ENCODE measurements around the gene FSTL4.

FSTL4 gene

GRCh38 chr5:133439859-133440258 lies 172.5 kb downstream of the FSTL4 start:
- no peaks in the 10 kb centered on the region for H3K36me3 Mint-ChIP-seq
- no peak overlapping the region for H3K27ac Mint-ChIP-seq
- H3K4me3 Mint-ChIP-seq, result no peak overlapping the region
- peaks cover 4% of the 10 kb centered on the region for H3K4me1 Mint-ChIP-seq
- no peaks in the 10 kb centered on the region for H3K9me3 Mint-ChIP-seq
- ATAC-seq, result no peak
- H3K27me3 Mint-ChIP-seq, result no peaks in the 10 kb centered on the region

- H3K4me3 Mint-ChIP-seq, result no peak overlapping the region
These were observed 173.9 kb downstream of the FSTL4 start for GRCh38 chr5:133438487-133438886.

GRCh38 chr5:133434336-133434735 lies 178.0 kb downstream of the FSTL4 start:
- no peak for ATAC-seq
- Mint-ChIP-seq H3K4me1 (peaks cover 5% of the 10 kb centered on the region), H3K27me3 (no peaks in the 10 kb centered on the region), H3K9me3 (no peaks in the 10 kb centered on the region), H3K27ac (no peak overlapping the region), H3K4me3 (no peak overlapping the region), H3K36me3 (no peaks in the 10 kb centered on the region)

More at GRCh38 chr5:133438487-133438886, 173.9 kb downstream of the FSTL4 start:
- no peak for ATAC-seq
- Mint-ChIP-seq H3K27me3 (no peaks in the 10 kb centered on the region), H3K27ac (no peak overlapping the region), H3K4me1 (peaks cover 5% of the 10 kb centered on the region), H3K36me3 (no peaks in the 10 kb centered on the region), H3K9me3 (no peaks in the 10 kb centered on the region)

DNA sequence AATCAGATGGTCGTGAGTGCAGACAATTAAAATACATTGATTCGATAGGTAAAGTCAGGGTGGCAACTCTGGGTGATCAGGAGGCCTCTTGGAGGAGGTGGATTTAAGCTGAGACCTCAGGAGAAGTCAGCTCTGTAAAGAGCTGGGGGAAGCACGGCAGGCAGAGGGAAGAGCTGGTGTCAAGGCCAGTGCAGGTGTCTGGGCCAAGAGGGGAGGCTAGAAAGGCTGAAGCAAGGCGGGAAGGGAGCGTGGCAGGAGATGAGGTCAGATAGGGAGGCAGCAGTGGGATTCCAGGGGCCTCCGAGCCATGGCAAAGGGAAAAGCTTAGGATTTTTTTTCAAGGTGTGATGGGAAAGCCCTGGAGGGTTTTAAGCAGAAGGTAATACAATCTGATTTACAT lies 178.7 kb downstream of the FSTL4 start:
- peaks cover 5% of the 10 kb centered on the region for H3K4me1 Mint-ChIP-seq
- no peaks in the 10 kb centered on the region for H3K36me3 Mint-ChIP-seq
- ATAC-seq, result no peak

DNA sequence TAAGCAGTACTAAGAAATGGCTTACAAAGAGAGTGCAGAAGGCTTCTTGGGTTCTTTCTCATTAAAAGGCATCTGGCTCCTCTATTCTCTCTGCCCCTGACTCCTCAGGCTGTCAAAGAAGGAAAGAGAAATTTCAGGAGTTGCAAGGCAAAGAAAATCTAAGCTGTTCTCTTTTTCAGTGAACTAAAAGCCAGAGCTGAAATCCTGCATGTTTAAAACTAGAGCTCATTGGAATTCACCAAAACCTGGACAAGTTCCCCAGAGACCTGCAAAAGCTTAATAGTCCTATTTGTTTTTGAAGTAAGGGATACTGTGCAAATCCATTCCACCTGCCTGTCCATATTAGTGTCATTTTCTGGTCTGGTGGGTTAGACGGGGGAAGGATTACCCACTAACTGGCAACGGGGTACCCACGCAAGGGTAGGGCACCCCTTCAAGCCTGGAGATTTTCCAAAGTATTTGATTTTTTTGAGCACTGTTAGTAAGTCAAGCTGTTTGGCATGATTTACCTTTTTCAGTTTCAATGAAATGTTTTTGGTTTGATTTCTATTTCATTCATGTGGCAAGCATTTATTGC lies 179.3 kb downstream of the FSTL4 start:
- peaks cover 5% of the 10 kb centered on the region for H3K4me1 Mint-ChIP-seq
- no peak for ATAC-seq
- no peak overlapping the region for H3K4me3 Mint-ChIP-seq
- H3K9me3 Mint-ChIP-seq, result no peaks in the 10 kb centered on the region
- H3K27me3 Mint-ChIP-seq, result no peaks in the 10 kb centered on the region
- H3K27ac Mint-ChIP-seq, result no peak overlapping the region
- H3K36me3 Mint-ChIP-seq, result no peaks in the 10 kb centered on the region

More for the DNA sequence above, 178.7 kb downstream of the FSTL4 start:
- Mint-ChIP-seq H3K9me3 (no peaks in the 10 kb centered on the region), H3K27ac (no peak overlapping the region), H3K4me3 (no peak overlapping the region), H3K27me3 (no peaks in the 10 kb centered on the region)

GRCh38 chr5:133431326-133431865 lies 180.9 kb downstream of the FSTL4 start:
- Mint-ChIP-seq H3K9me3 (no peaks in the 10 kb centered on the region), H3K27me3 (no peaks in the 10 kb centered on the region), H3K4me1 (peaks cover 5% of the 10 kb centered on the region), H3K27ac (no peak overlapping the region), H3K4me3 (no peak overlapping the region), H3K36me3 (no peaks in the 10 kb centered on the region)
- no peak for ATAC-seq

GRCh38 chr5:133430095-133430494 lies 182.2 kb downstream of the FSTL4 start:
- H3K36me3 Mint-ChIP-seq, result no peaks in the 10 kb centered on the region
- H3K4me3 Mint-ChIP-seq, result no peak overlapping the region
- ATAC-seq, result no peak
- H3K27ac Mint-ChIP-seq, result no peak overlapping the region
- no peaks in the 10 kb centered on the region for H3K9me3 Mint-ChIP-seq
- H3K4me1 Mint-ChIP-seq, result peaks cover 3% of the 10 kb centered on the region
- H3K27me3 Mint-ChIP-seq, result no peaks in the 10 kb centered on the region

DNA sequence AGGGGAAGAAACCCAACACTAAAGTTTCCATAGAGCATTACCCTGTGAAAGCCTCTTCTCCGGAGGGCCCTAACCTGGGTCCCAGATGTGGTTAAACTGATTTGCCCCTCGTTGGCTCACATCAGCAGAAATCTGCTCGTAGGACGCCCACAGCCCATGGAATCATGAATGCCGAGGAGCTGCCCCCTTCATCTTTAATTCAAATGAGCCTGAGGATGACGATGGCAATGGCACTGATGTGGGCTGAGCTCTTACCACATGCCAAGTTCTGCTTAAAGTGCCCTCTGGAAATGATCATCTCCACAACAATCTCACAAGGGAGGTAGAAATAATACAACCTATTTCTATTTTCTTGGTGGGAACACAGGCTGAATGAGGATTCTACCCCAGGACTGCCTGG lies 183.3 kb downstream of the FSTL4 start:
- Mint-ChIP-seq H3K4me1 (peaks cover 2% of the 10 kb centered on the region), H3K27ac (no peak overlapping the region), H3K4me3 (no peak overlapping the region), H3K9me3 (no peaks in the 10 kb centered on the region), H3K36me3 (no peaks in the 10 kb centered on the region), H3K27me3 (no peaks in the 10 kb centered on the region)
- no peak for ATAC-seq

DNA sequence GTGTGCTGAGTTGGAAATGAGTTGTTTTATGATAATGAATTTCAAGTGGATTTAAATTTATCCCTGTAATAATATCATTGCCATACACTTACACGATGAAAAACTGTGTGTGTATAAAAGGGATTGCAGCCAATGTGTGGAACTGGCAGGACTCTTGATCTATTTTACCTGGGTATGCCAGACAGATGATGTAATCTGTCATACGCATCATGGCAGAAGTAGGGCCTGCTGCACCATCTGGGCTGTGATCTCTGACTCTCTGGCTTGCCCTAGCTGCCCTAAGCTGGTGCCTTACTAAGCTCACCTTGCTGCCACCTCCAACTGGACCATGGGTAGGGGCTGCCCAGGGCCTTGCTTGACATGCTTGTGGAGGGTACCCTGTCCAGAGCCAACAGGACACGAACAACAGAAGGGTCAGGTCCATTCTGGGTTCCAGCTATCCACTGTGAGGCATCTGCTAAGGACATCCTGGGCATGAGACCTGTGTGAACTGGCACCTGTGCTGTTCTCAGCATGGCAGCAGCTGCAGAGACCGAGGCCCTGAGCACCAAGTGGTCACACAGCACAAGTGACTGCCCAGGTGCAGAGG lies 184.2 kb downstream of the FSTL4 start:
- H3K9me3 Mint-ChIP-seq, result no peaks in the 10 kb centered on the region

GRCh38 chr5:133427121-133427777 lies 185.1 kb downstream of the FSTL4 start:
- no peak overlapping the region for H3K27ac Mint-ChIP-seq
- H3K4me1 Mint-ChIP-seq, result peaks cover 11% of the 10 kb centered on the region
- H3K9me3 Mint-ChIP-seq, result no peaks in the 10 kb centered on the region
- no peak for ATAC-seq
- no peaks in the 10 kb centered on the region for H3K36me3 Mint-ChIP-seq
- no peak overlapping the region for H3K4me3 Mint-ChIP-seq
- peaks cover 3% of the 10 kb centered on the region for H3K27me3 Mint-ChIP-seq

More for the DNA sequence above, 184.2 kb downstream of the FSTL4 start:
- no peaks in the 10 kb centered on the region for H3K36me3 Mint-ChIP-seq
- no peak overlapping the region for H3K4me3 Mint-ChIP-seq
- no peaks in the 10 kb centered on the region for H3K27me3 Mint-ChIP-seq
- H3K27ac Mint-ChIP-seq, result no peak overlapping the region
- H3K4me1 Mint-ChIP-seq, result peaks cover 11% of the 10 kb centered on the region
- no peak for ATAC-seq

DNA sequence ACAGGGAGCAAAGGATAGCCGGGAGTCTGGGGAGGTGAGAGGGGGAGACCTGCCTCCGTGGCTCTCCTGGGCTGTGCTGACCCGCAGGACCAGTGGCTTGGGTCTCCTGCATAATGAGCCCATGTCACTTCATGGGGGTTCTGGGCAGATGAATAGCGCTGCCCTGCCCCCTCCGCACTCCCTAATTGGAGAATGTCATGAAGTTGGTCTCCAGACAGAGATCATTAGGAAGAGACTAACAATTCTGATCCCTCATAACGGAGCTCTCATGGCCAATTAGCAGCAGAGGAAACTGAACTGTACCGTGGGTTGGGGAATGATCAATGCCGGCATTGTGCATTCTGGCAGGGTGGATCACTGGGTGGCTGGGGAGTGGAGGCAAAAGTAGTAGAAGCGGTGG lies 186.1 kb downstream of the FSTL4 start:
- ATAC-seq, result no peak
- Mint-ChIP-seq H3K4me3 (no peak overlapping the region), H3K4me1 (peaks cover 11% of the 10 kb centered on the region)

DNA sequence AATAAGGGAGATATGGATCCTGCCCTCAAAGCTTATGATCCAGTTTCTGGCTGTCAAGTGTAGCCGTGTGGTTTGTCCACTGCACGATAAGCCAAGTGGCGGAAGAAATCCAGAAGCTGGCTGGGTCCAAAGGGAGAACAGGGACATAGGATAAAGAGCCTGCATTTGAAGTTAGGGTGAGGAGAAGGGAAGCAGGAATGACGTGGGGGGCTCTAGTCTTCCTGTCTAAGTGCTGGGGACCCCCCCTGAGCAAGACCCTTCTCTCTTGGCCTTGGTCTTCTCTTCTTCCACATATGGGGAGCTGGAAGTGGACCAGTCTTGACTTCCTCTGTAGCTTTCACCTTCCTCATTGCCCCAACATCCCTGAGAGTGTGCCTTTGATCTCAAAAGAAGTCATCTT lies 186.6 kb downstream of the FSTL4 start:
- Mint-ChIP-seq H3K9me3 (no peaks in the 10 kb centered on the region), H3K4me3 (no peak overlapping the region)

More for the DNA sequence above, 186.1 kb downstream of the FSTL4 start:
- no peaks in the 10 kb centered on the region for H3K9me3 Mint-ChIP-seq
- H3K27me3 Mint-ChIP-seq, result peaks cover 13% of the 10 kb centered on the region
- no peaks in the 10 kb centered on the region for H3K36me3 Mint-ChIP-seq
- no peak overlapping the region for H3K27ac Mint-ChIP-seq

GRCh38 chr5:133425222-133425621 lies 187.1 kb downstream of the FSTL4 start:
- Mint-ChIP-seq H3K4me1 (peaks cover 11% of the 10 kb centered on the region), H3K4me3 (no peak overlapping the region), H3K27ac (no peak overlapping the region), H3K9me3 (no peaks in the 10 kb centered on the region), H3K27me3 (peaks cover 16% of the 10 kb centered on the region), H3K36me3 (no peaks in the 10 kb centered on the region)
- no peak for ATAC-seq

More for the DNA sequence above, 186.6 kb downstream of the FSTL4 start:
- no peaks in the 10 kb centered on the region for H3K36me3 Mint-ChIP-seq
- H3K4me1 Mint-ChIP-seq, result peaks cover 11% of the 10 kb centered on the region
- H3K27me3 Mint-ChIP-seq, result peaks cover 16% of the 10 kb centered on the region
- H3K27ac Mint-ChIP-seq, result no peak overlapping the region
- ATAC-seq, result no peak

DNA sequence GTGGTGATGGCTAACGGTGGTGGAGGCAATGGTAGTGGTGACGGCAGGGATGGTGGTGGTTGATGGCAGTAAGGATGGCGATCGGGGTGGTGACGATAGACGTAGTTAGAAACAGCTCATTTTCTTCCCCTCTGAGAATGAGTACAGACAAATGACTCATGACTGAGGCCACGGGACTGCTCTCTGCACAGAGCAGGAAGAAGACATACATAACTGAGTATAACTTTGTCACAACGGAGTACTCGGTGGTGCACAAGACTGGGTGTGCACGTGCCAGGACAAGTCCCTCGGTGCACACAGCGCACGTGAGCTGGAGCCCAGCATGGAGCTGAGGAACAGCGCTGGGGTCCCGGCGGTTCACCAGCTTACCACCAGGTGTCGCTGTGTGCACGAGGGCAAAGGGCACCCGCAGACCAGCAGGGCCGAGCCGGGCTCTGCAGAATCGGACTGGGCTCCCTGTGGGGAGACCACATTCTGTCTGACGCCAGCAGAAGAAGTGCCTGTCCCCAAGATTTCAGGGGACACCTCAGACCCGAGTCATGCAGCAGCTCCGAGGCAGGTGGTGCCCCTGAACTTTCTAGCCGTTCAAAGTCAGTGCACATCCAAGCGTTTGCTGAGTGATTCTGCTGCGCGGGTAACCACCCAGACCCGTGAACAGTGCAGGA lies 188.6 kb downstream of the FSTL4 start:
- H3K9me3 Mint-ChIP-seq, result no peaks in the 10 kb centered on the region
- peaks cover 16% of the 10 kb centered on the region for H3K27me3 Mint-ChIP-seq
- peak; percentile 83 for ATAC-seq
- H3K4me1 Mint-ChIP-seq, result peaks cover 11% of the 10 kb centered on the region
- H3K36me3 Mint-ChIP-seq, result no peaks in the 10 kb centered on the region
- H3K27ac Mint-ChIP-seq, result peak overlapping the region; percentile 28
- H3K4me3 Mint-ChIP-seq, result peak overlapping the region; percentile 6

GRCh38 chr5:133423011-133423617 lies 189.2 kb downstream of the FSTL4 start:
- peak overlapping the region; percentile 6 for H3K4me3 Mint-ChIP-seq
- peak overlapping the region; percentile 28 for H3K27ac Mint-ChIP-seq
- no peaks in the 10 kb centered on the region for H3K36me3 Mint-ChIP-seq
- peaks cover 18% of the 10 kb centered on the region for H3K27me3 Mint-ChIP-seq
- H3K9me3 Mint-ChIP-seq, result no peaks in the 10 kb centered on the region
- peaks cover 11% of the 10 kb centered on the region for H3K4me1 Mint-ChIP-seq
- ATAC-seq, result no peak

All from stimulated activated memory B cell treated with anti-CD40 and anti-IgM and Interleukin-4, amounts not matched to agents 10 μg/mL and 1 μg/mL and 100 μg/mL, for 72 hours (primary cell).